SK-N-SH treated with all-trans-retinoic acid at 6 μM for 48 hours (cell line): ENCODE measurements around the gene SRSF8.
"Not testable (repeated sequence)": the region's sequence is repeated elsewhere in the genome, so short reads cannot be mapped to it uniquely, and the experiment has no call there.

Experiments used
- ATAC-seq: fragments of 200-7000 bp; cut with Tn5 transposase; 3 replicates; pipeline ENCODE4 v1.9.1; 2020; ENCODE audit warnings: mild to moderate bottlenecking, moderate library complexity
- ARNTL ChIP-seq: fragments of 450-650 bp; formaldehyde crosslinking; IDR thresholded peaks from 2 replicates; pipeline ENCODE4 v1.5.0; 2020; ENCODE audit warnings: low read depth, mild to moderate bottlenecking, moderate library complexity, borderline replicate concordance
- BACH2 ChIP-seq: fragments of 250-450 bp; sonication (Bioruptor Pico); IDR thresholded peaks from 2 replicates; pipeline ENCODE4 v1.9.0; 2021; ENCODE audit warnings: mild to moderate bottlenecking, borderline replicate concordance
- CREB5 ChIP-seq: fragments of 250-450 bp; sonication (Bioruptor Pico); IDR thresholded peaks from 2 replicates; pipeline ENCODE4 v1.5.1; 2020; ENCODE audit warnings: low read depth, mild to moderate bottlenecking, moderate library complexity
- CSRNP3 ChIP-seq: fragments of 250-450 bp; sonication (Bioruptor Pico); IDR thresholded peaks from 2 replicates; pipeline ENCODE4 v1.5.1; 2021; ENCODE audit warnings: mild to moderate bottlenecking, moderate library complexity
- OSR1 ChIP-seq: fragments of 250-450 bp; sonication (Bioruptor Pico); IDR thresholded peaks from 2 replicates; pipeline ENCODE4 v1.8.0; 2022; ENCODE audit warnings: moderate library complexity, mild to moderate bottlenecking, inconsistent platforms
- PATZ1 ChIP-seq: fragments of 250-450 bp; sonication (Bioruptor Pico); IDR thresholded peaks from 2 replicates; pipeline ENCODE4 v1.8.0; 2020; ENCODE audit warnings: mild to moderate bottlenecking, moderate library complexity, borderline replicate concordance
- POU6F1 ChIP-seq: fragments of 250-450 bp; sonication (Bioruptor Pico); IDR thresholded peaks from 2 replicates; pipeline ENCODE4 v1.8.0; 2021; ENCODE audit warnings: low read depth, mild to moderate bottlenecking, moderate library complexity, borderline replicate concordance
- PPARA ChIP-seq: fragments of 250-450 bp; sonication (Bioruptor Pico); IDR thresholded peaks from 2 replicates; pipeline ENCODE4 v1.5.0; 2020; ENCODE audit warnings: mild to moderate bottlenecking, borderline replicate concordance
- RARB ChIP-seq: fragments of 250-450 bp; sonication (Bioruptor Pico); IDR thresholded peaks from 2 replicates; pipeline ENCODE4 v1.8.0; 2021; ENCODE audit warnings: mild to moderate bottlenecking, moderate library complexity
- SNAI2 ChIP-seq: fragments of 250-450 bp; sonication (Bioruptor Pico); IDR thresholded peaks from 2 replicates; pipeline ENCODE4 v1.5.0; 2020; ENCODE audit warnings: mild to moderate bottlenecking, moderate library complexity
- TOX ChIP-seq: fragments of 250-450 bp; sonication (Bioruptor Pico); IDR thresholded peaks from 2 replicates; pipeline ENCODE4 v1.8.0; 2021; ENCODE audit warnings: mild to moderate bottlenecking, moderate library complexity, borderline replicate concordance
- TSHZ2 ChIP-seq: fragments of 250-450 bp; sonication (Bioruptor Pico); IDR thresholded peaks from 2 replicates; pipeline ENCODE4 v1.5.0; 2020; ENCODE audit warnings: mild to moderate bottlenecking, moderate library complexity
- ZC3H10 ChIP-seq: fragments of 250-450 bp; sonication (Bioruptor Pico); IDR thresholded peaks from 2 replicates; pipeline ENCODE4 v1.5.1; 2021; ENCODE audit warnings: mild to moderate bottlenecking, moderate library complexity
- ZFP3 ChIP-seq: fragments of 250-450 bp; sonication (Bioruptor Pico); IDR thresholded peaks from 2 replicates; pipeline ENCODE4 v1.5.0; 2020; ENCODE audit warnings: mild to moderate bottlenecking, moderate library complexity
- ZFP30 ChIP-seq: fragments of 450-650 bp; formaldehyde crosslinking; IDR thresholded peaks from 2 replicates; pipeline ENCODE4 v1.5.0; 2022; ENCODE audit warnings: mild to moderate bottlenecking, moderate library complexity
- ZNF565 ChIP-seq: fragments of 450-650 bp; formaldehyde crosslinking; conservative IDR thresholded peaks from 2 replicates; pipeline ENCODE4 v1.5.0; 2020; ENCODE audit warnings: low read depth, mild to moderate bottlenecking, moderate library complexity
- ZNF70 ChIP-seq: fragments of 450-650 bp; formaldehyde crosslinking; IDR thresholded peaks from 2 replicates; pipeline ENCODE4 v1.5.0; 2020; ENCODE audit warnings: mild to moderate bottlenecking, moderate library complexity
- ZNF8 ChIP-seq: fragments of 450-650 bp; formaldehyde crosslinking; IDR thresholded peaks from 2 replicates; pipeline ENCODE4 v1.5.0; 2020; ENCODE audit warnings: mild to moderate bottlenecking, moderate library complexity

Gene SRSF8

GRCh38 chr11:95104856-95105255, 38.1 kb downstream of the SRSF8 start:
- no peak for TF ChIP-seq TOX (CRISPR knock-in tag)
- TF ChIP-seq SNAI2 (CRISPR knock-in tag), result no peak
- TF ChIP-seq, all 23 proteins: peak for 0
- no peak for ATAC-seq

- peak; percentile 88 for ATAC-seq
- no peak for TF ChIP-seq ZC3H10 (CRISPR knock-in tag)
- TF ChIP-seq SNAI2 (CRISPR knock-in tag), result no peak
- no peak for TF ChIP-seq ZFP3
- no peak for TF ChIP-seq PATZ1 (CRISPR knock-in tag)
- no peak for TF ChIP-seq BACH2
- TF ChIP-seq TOX (CRISPR knock-in tag), result no peak
- no peak for TF ChIP-seq RARB (CRISPR knock-in tag)
- TF ChIP-seq POU6F1 (CRISPR knock-in tag), result no peak
- TF ChIP-seq ARNTL (CRISPR knock-in tag), result no peak
- TF ChIP-seq ZNF8 (CRISPR knock-in tag), result no peak
- TF ChIP-seq CREB5 (CRISPR knock-in tag), result no peak
Observed at GRCh38 chr11:95108159-95108611, 41.5 kb downstream of the SRSF8 start.

GRCh38 chr11:95108671-95109551, 42.2 kb downstream of the SRSF8 start:
- TF ChIP-seq ZC3H10 (CRISPR knock-in tag) (no peak), CSRNP3 (CRISPR knock-in tag) (no peak), CREB5 (CRISPR knock-in tag) (no peak), TSHZ2 (CRISPR knock-in tag) (no peak), PPARA (CRISPR knock-in tag) (no peak), OSR1 (CRISPR knock-in tag) (no peak), ZNF70 (CRISPR knock-in tag) (no peak), SNAI2 (CRISPR knock-in tag) (no peak), ZNF8 (CRISPR knock-in tag) (no peak), ARNTL (CRISPR knock-in tag) (no peak), ZFP30 (CRISPR knock-in tag) (no peak), ZFP3 (no peak), ZNF565 (no peak), PATZ1 (CRISPR knock-in tag) (no peak)
- TF ChIP-seq, all 23 proteins: peak for 0
- no peak; the same call in 1 of the 3 replicates for ATAC-seq

- ATAC-seq, result not testable (repeated sequence)
Observed at GRCh38 chr11:95111471-95111870, 44.8 kb downstream of the SRSF8 start.
